Sciatic nerve (tissue), 2 donors: ENCODE results near the gene CCL7. TPM values are rescaled to one million over a fixed set of nuclear protein-coding genes. Genes with fewer than 3 reads are reported as not detected.
"Not testable (repeated sequence)": the region's sequence is repeated elsewhere in the genome, so short reads cannot be mapped to it uniquely, and the experiment has no call there.

ENCODE experiments used
- ATAC-seq: fragments of 200-7000 bp; cut with Tn5 transposase; one replicate; pipeline ENCODE4 v1.9.1; 2020; ENCODE audit warnings: mild to moderate bottlenecking, moderate library complexity
- DNase-seq: peaks from one replicate; pipeline ENCODE4 v3.0.0-alpha.2; 2020; ENCODE audit warnings: low spot score
- intact Hi-C: fragments of 100-400 bp; cut with DNase I; formaldehyde crosslinking; loops from one replicate; pipeline ENCODE4 v1.14.2; 2022
- total RNA-seq: library from RNA; stranded (reverse); fragmentation: NEBNext Ultra II Directional; extraction: Animal tissue kit (Norgen Biotek cat#: 25700); gene quantifications from one replicate; pipeline ENCODE4 v1.2.1, GENCODE V29; 2021
- donor health status: DM: no; HTN: no; CAD: no.
- donor health status: DM: no; HTN: no; CAD: no.

CCL7 gene
- total RNA-seq: 1.6 TPM

GRCh38 chr17:34269969-34270368 is at the start of gene CCL7:
Gene CCL7 (plus strand): TSS chr17:34270221. CDS start chr17:34270291, 70 bp downstream.
- intact Hi-C loops: no loop called here
- no peak for ATAC-seq
- DNase-seq: no peak

- DNase-seq (no peak), ATAC-seq (peak; percentile 89)
- intact Hi-C loops: no loop called here
Observed at GRCh38 chr17:34220752-34221395, 49.1 kb upstream of the CCL7 start.

GRCh38 chr17:34221411-34221810 is 48.6 kb upstream of the CCL7 start:
- no peak for DNase-seq
- intact Hi-C loops: no loop called here
- ATAC-seq: no peak

GRCh38 chr17:34222722-34223497 is 47.1 kb upstream of the CCL7 start:
- intact Hi-C loops: no loop called here
- peak; percentile 61 for ATAC-seq
- DNase-seq: no peak

- DNase-seq (no peak), ATAC-seq (no peak)
- intact Hi-C loops: no loop called here
Observed at GRCh38 chr17:34225046-34225445, 45.0 kb upstream of the CCL7 start.

- DNase-seq (no peak), ATAC-seq (no peak)
- intact Hi-C loops: no loop called here
Observed at GRCh38 chr17:34226011-34226743, 43.8 kb upstream of the CCL7 start.

DNA sequence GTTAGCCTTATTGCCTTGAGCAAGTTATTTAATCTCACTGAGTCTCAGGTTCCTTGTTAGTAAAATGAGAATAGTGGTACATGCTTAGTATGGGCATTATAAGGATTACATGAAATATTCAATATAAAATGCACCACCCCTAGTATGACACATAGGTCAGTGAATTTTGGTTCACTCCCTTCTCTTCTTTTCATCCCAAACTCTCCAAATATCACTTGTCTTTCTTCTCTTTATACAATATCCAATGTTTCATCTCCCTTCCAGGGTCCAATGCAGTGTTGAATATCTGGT is 43.3 kb upstream of the CCL7 start:
- DNase-seq: no peak
- ATAC-seq: no peak
- intact Hi-C loops: no loop called here

DNA sequence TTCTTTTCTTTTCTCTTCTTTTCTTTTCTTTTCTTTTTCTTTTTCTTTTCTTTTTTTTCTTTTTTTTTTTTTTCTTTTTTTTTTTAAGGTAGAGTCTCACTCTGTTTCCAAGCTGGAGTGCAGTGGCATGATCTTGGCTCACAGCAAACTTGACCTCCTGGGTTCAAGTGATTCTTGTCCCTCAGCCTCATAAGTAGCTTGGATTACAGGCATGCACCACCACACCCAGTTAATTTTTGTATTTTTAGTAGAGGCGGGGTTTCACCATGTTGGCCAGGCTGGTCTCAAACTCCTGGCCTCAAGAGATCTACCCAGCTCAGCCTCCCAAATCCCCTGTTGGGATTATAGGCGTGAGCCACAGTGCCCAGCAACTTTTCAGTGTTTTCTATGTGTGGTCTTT is 42.7 kb upstream of the CCL7 start:
- ATAC-seq, intact Hi-C loops, DNase-seq: not testable (repeated sequence)

GRCh38 chr17:34227707-34228106 is 42.3 kb upstream of the CCL7 start:
- intact Hi-C loops: no loop called here
- DNase-seq (no peak), ATAC-seq (no peak)

GRCh38 chr17:34228781-34229180 is 41.2 kb upstream of the CCL7 start:
- DNase-seq (no peak), ATAC-seq (no peak)
- intact Hi-C loops: no loop called here

GRCh38 chr17:34230342-34230741 is 39.7 kb upstream of the CCL7 start:
- ATAC-seq (no peak), DNase-seq (no peak)
- intact Hi-C loops: no loop called here

DNA sequence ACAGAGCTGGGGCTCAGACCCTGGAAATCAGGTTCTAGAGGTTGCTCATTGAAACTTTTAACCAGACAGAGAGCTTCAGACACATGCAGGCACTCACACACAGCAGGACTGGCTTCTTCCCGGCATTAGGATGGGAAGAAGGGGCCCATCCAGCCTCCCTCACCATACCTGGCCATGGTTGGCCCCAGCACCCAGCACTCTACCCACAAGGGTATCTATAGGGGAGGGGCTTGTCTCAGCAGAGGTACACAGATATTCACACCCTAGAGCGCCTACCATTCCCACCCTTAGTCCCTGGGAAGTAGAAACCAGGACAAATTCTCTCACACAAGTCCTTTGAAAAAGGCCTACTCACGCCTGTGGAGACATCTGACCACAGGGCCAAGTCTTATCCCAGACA is 35.4 kb upstream of the CCL7 start:
- DNase-seq: no peak
- intact Hi-C loops: no loop called here
- ATAC-seq: no peak

DNA sequence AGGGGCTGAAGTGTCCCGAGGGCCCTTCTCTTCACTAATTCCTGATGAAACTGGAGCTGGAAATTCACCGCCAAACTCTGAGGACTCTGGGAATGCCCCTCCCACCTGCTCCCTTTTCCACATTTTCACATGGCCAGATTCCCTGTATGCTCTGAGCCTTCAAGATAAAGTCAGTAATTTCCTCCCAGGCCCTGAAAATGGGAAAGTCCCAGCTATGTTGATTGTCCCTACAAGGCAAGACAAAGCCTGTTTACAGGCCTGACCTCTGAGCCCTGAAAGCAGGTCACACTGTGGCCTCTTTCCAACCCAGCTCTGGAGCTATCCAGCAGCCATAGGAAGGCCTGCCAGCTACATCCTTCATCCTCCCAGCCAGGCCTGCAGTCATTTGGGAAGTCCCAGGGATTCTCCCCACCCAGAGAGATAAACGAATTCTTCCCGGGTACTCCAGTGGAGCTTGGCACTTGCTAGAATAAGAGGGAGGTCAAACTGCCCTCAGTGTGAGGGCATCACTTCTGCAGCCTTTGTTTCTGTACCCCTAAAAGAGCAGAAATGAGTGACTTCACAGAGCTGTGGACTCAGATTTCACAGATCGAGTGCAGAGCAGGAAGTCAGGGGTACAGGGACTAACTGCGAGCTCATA is 34.5 kb upstream of the CCL7 start:
- peak; percentile 94 for ATAC-seq

GRCh38 chr17:34236281-34236892 is 33.6 kb upstream of the CCL7 start:
- intact Hi-C loops: no loop called here
- ATAC-seq: no peak
- no peak for DNase-seq

More for the DNA sequence above, 34.5 kb upstream of the CCL7 start:
- DNase-seq: peak; percentile 86
- intact Hi-C loops: no loop called here

GRCh38 chr17:34237458-34237857 is 32.6 kb upstream of the CCL7 start:
- intact Hi-C loops: no loop called here
- ATAC-seq: no peak
- DNase-seq: no peak

DNA sequence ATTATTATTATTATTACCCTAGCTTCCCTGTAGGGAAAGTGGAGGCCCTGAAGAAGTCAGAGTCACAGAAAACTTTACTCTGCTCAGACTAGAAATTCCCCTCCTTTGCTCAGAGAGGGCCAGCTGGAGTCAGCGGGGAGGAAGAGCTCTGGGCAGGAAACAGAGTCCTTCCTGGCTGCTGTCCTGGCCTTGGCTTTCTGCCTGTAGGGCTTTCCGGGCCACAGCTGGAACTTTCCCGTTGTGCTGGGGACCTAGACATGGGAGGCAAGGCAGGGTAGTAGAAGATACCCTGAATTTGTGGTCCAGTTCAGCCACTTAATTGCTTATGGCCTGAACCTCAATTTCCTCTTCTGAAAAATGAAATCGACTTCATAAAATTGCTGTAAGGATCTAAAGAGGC is 29.0 kb upstream of the CCL7 start:
- ATAC-seq: peak; percentile 73

GRCh38 chr17:34242587-34243363 is 27.2 kb upstream of the CCL7 start:
- ATAC-seq (peak; percentile 32), DNase-seq (no peak)
- intact Hi-C loops: no loop called here

More for the DNA sequence above, 29.0 kb upstream of the CCL7 start:
- intact Hi-C loops: no loop called here
- peak; percentile 85 for DNase-seq
